Ishikawa (cell line): Measurements from ENCODE around the gene POLR1H.
A peak's percentile ranks its signal among the peaks of the same experiment; 100 is the strongest.

ENCODE experiments used
- CEBPB ChIP-seq: IDR thresholded peaks from 2 replicates; pipeline ENCODE4 v1.6.1; 2012
- CREB1 ChIP-seq: IDR thresholded peaks from 2 replicates; pipeline ENCODE4 v1.6.1; 2012; ENCODE audit warnings: low read depth
- EGR1 ChIP-seq: IDR thresholded peaks from 2 replicates; pipeline ENCODE4 v1.6.1; 2012
- EP300 ChIP-seq: IDR thresholded peaks from 2 replicates; pipeline ENCODE4 v1.6.1; 2012; ENCODE audit warnings: borderline replicate concordance
- FOXM1 ChIP-seq: IDR thresholded peaks from 2 replicates; pipeline ENCODE4 v1.6.1; 2012; ENCODE audit warnings: low read depth, borderline replicate concordance
- NFIC ChIP-seq: IDR thresholded peaks from 2 replicates; pipeline ENCODE4 v1.6.1; 2012
- RAD21 ChIP-seq: IDR thresholded peaks from 2 replicates; pipeline ENCODE4 v1.6.1; 2012; ENCODE audit warnings: low read depth
- TAF1 ChIP-seq: IDR thresholded peaks from 2 replicates; pipeline ENCODE4 v1.6.1; 2012; ENCODE audit warnings: low read depth, mild to moderate bottlenecking
- TCF12 ChIP-seq: IDR thresholded peaks from 2 replicates; pipeline ENCODE4 v1.6.1; 2012; ENCODE audit warnings: low read depth
- TEAD4 ChIP-seq: IDR thresholded peaks from 2 replicates; pipeline ENCODE4 v1.6.1; 2012
- USF1 ChIP-seq: IDR thresholded peaks from 2 replicates; pipeline ENCODE4 v1.6.1; 2012
- YY1 ChIP-seq: IDR thresholded peaks from 2 replicates; pipeline ENCODE4 v1.6.1; 2012; ENCODE audit warnings: low read depth
- ZBTB7A ChIP-seq: IDR thresholded peaks from 2 replicates; pipeline ENCODE4 v1.6.1; 2012; ENCODE audit warnings: low read depth
- TF ChIP-seq, protein P1 (sequence below): IDR thresholded peaks from 2 replicates; pipeline ENCODE4 v1.6.1; 2012; ENCODE audit warnings: low read depth, mild to moderate bottlenecking
- TF ChIP-seq, protein P2 (sequence below): IDR thresholded peaks from 2 replicates; pipeline ENCODE4 v1.6.1; 2012

Gene POLR1H

DNA sequence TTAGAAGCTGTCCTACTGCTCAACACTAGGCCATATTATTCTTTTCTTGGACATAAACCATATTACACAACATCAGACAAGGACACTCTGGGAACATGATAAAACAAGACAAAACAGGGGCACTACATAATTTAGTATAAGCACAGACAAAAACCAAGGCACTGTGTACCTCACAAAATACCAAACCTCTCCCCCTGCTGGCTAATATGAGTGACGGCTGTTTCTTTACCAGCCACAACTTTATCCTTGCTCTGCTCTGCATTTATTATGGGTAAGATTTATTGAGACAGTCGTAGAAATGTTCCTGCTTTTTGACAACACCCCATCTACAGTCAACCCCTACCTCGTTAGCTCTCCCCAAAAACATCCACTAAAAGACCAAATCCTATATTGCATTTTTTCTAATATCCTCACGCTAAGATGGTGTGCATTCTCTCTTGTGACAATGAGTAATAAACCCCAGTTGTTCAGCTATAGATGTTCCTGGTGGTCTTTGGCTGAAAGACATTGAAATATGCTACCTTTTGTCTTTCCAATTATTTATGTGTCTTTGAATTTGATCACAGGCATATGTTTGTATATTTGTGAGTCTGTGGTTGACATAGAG, 23.8 kb upstream of the POLR1H start:
- TF ChIP-seq, protein P1, sequence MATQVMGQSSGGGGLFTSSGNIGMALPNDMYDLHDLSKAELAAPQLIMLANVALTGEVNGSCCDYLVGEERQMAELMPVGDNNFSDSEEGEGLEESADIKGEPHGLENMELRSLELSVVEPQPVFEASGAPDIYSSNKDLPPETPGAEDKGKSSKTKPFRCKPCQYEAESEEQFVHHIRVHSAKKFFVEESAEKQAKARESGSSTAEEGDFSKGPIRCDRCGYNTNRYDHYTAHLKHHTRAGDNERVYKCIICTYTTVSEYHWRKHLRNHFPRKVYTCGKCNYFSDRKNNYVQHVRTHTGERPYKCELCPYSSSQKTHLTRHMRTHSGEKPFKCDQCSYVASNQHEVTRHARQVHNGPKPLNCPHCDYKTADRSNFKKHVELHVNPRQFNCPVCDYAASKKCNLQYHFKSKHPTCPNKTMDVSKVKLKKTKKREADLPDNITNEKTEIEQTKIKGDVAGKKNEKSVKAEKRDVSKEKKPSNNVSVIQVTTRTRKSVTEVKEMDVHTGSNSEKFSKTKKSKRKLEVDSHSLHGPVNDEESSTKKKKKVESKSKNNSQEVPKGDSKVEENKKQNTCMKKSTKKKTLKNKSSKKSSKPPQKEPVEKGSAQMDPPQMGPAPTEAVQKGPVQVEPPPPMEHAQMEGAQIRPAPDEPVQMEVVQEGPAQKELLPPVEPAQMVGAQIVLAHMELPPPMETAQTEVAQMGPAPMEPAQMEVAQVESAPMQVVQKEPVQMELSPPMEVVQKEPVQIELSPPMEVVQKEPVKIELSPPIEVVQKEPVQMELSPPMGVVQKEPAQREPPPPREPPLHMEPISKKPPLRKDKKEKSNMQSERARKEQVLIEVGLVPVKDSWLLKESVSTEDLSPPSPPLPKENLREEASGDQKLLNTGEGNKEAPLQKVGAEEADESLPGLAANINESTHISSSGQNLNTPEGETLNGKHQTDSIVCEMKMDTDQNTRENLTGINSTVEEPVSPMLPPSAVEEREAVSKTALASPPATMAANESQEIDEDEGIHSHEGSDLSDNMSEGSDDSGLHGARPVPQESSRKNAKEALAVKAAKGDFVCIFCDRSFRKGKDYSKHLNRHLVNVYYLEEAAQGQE, result no peak
- TF ChIP-seq USF1 (no peak), RAD21 (peak; percentile 23; the same call in 1 of the 2 replicates)

DNA sequence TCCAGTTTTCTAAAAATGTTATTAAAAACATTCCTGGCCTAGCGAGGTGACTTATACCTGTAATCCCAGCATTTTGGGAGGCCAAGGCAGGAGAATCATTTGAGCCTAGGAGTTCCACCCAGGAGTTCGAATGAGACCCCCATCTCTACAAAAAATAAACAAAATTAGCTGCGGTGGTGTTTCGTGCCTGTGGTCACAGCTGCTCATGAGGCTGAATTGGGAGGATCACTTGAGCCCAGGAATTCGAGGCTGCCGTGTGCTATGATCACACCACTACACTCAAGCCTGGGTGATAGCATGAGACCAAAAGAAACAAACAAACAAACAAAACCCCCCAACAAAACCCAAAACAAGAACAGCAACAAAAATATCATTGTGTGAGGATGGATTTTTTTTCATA, 19.8 kb upstream of the POLR1H start:
- no peak for TF ChIP-seq ZBTB7A
- TF ChIP-seq NFIC, result no peak
- TF ChIP-seq USF1, result no peak
- no peak for TF ChIP-seq TCF12

GRCh38 chr6:30041821-30042220, 19.2 kb upstream of the POLR1H start:
- TF ChIP-seq YY1 (no peak), CEBPB (no peak), USF1 (no peak), NFIC (no peak), TEAD4 (no peak), EP300 (no peak), TCF12 (no peak), RAD21 (no peak), FOXM1 (no peak), TAF1 (no peak), EGR1 (no peak)
- TF ChIP-seq, protein P2, sequence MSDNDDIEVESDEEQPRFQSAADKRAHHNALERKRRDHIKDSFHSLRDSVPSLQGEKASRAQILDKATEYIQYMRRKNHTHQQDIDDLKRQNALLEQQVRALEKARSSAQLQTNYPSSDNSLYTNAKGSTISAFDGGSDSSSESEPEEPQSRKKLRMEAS, result no peak
- TF ChIP-seq, protein P1, result no peak

GRCh38 chr6:30042476-30042875, 18.6 kb upstream of the POLR1H start:
- TF ChIP-seq, protein P1, result no peak
- TF ChIP-seq ZBTB7A, result no peak

- TF ChIP-seq TAF1 (no peak), CREB1 (no peak), FOXM1 (no peak), CEBPB (no peak), RAD21 (no peak), EP300 (no peak), NFIC (no peak), TEAD4 (no peak), USF1 (no peak)
- TF ChIP-seq, protein P1, result no peak
Measured at GRCh38 chr6:30042914-30043313, 18.2 kb upstream of the POLR1H start.
